ENCODE results near the gene BBS10.
"Not testable (repeated sequence)": the region's sequence is repeated elsewhere in the genome, so short reads cannot be mapped to it uniquely, and the experiment has no call there.

BBS10 gene

DNA sequence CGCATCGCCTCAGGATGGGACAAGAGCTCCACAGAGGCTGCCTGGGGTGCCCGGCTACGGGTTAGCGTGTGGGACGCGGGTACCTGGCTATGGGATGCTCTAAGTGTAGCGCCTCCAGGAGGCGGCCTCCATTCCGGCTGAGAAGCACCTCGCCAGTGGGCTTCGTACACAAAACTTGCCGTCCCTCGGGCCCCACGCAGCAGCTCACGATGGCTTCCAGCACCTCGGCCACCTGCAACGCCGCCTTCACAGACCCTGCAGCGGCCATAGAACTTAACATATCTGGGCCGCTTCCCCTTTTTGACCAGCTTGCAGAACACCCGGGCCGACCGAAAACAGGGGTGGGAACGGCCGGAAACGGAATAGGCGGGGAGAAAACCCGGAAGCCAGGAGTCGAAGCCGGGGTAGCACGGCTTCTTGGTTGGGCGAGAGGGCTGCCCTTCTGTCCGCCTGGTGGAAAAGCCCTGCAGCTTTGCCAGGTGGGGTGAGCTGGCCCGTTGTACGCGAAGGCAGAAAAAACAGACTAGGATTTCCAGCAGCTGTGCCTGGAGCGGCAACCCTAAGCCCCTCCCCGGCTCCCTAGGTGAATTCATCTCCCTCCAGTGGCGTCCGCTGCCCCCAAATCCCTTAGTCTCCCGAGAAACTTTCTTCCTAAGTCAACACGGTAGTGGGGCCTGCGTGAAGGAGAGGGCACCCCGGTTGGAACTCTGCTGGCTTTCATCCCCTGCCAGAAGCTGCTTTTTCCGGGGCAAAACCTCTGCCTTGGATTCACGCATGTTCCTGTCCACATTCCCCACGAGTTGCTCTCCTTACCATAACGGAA lies at the start of gene BBS10:
Gene BBS10 (minus strand): TSS at position 337 of the 823 bp plus-strand sequence. CDS start 57 bp downstream, at position 280.
- DNase-seq = peak; percentile 67

DNA sequence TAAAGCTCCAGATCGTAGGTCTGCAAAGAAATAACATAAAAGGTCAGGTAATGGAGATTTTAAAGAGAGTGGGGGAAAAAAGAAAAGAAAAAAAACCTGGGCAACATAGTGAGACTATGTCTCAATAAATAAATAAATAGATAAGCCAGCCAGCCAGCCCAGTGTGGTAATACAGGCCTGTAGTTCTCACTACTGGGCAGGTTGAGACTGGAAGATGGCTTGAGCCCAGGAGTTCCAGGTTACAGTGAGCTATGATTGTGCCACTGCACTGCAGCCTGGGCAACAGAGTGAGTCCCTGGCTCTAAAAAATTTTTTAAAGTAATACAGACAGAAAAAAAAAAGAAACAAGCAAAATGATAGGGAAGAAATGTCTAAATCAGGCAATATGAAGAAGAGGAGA lies 43.2 kb upstream of the BBS10 start:
- DNase-seq = no peak

- DNase-seq = no peak
These were observed 39.4 kb upstream of the BBS10 start for GRCh38 chr12:76387614-76388013.

DNA sequence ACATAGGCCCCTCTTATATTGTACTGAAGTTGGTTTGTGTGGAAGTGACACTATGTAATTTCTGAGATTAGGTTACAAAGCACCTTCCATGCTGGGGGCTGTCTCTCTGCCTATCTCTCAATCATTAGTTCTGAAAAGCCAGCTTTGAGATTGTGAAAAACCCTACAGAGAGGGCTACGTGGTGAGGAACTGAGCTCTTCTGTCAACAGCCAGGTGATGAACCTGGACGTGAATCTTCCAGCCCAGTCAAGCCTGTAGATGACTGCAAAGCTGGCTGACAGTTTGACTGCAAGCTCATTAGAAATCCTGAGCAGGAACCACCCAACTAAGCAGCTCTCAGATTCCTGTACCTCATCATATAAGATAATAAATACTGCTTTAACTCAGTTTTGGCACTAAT lies 36.3 kb upstream of the BBS10 start:
- DNase-seq = no peak

DNA sequence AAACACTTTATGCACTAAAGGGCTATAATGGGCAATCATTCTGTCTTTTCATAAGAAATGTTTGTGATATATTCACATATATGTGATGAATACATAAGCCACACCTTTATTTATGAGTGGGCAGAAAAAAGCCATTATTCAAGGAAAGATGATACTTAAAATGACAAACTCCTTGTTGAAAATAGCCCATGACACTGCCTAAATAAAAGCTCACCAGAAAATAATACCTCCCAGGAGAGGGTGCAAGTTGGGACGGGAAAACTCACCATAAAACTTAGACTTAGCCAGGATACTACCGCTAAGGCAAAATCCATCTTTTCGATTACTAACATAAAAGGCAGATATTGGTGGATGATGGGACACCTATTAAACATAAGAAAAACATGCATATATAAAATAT lies 35.8 kb upstream of the BBS10 start:
- DNase-seq = no peak

- DNase-seq = no peak
These were observed 31.0 kb upstream of the BBS10 start for GRCh38 chr12:76379261-76379660.

GRCh38 chr12:76376876-76377275 lies 28.7 kb upstream of the BBS10 start:
- DNase-seq = not testable (repeated sequence)

GRCh38 chr12:76375939-76376338 lies 27.7 kb upstream of the BBS10 start:
- DNase-seq = no peak

- no peak for DNase-seq
These were observed 27.3 kb upstream of the BBS10 start for GRCh38 chr12:76375470-76375869.

- no peak for DNase-seq
These were observed 26.3 kb upstream of the BBS10 start for GRCh38 chr12:76374386-76375020.

GRCh38 chr12:76368230-76368629 lies 20.0 kb upstream of the BBS10 start:
- DNase-seq = no peak

DNA sequence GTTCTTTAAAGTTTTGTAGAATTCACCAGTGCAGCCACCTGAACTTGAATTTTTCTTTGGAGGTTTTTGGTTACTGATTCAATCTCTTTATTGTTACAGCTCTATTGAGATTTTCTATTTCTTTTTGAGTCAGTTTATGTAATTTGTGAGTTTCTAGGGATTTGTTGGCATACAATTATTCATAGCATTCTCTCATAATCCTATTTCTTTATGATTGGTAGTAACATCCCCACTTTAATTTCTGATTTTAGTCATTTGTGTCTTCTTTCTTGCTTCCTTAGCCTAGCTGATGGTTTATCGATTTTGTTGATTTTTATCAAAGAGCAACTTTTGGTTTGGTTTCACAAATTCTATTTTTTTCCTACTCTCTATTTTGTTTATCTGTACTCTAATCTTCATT lies 17.9 kb upstream of the BBS10 start:
- DNase-seq = no peak

DNA sequence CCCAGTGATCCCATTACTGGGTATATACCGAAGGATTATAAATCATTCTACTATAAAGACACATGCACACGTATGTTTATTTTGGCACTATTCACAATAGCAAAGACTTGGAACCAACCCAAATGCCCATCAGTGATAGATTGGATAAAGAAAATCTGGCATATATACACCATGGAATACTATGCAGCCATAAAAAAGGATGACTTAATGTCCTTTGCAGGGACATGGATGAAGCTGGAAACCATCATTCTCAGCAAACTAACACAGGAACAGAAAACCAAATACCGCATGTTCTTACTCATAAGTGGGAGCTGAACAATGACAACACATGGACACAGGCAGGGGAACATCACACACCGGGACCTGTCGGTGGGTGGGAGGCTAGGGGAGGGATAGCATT lies 15.9 kb upstream of the BBS10 start:
- DNase-seq = not testable (repeated sequence)

- DNase-seq = no peak
These were observed 12.1 kb upstream of the BBS10 start for GRCh38 chr12:76360316-76360715.

DNA sequence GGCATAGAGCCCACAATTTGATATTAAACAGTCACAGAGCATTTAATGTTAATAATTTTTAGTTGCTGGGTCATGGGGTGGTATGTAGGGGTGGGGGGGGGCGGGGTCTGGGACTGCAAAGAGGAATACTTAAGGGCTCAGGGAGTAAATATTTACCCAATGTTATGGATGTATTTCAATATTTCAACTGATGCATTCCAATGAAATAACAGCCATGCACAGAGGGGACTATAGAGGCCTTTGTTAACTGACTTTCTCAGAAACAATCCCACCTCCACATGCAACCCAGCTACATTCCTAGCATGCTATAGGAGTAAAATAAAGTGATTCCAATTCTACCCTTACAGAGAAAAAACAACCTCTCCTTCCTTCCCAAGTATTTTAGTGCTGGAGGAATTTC lies 7.9 kb upstream of the BBS10 start:
- DNase-seq = no peak

GRCh38 chr12:76346798-76347420 lies 1.3 kb downstream of the BBS10 start:
- DNase-seq = no peak

DNA sequence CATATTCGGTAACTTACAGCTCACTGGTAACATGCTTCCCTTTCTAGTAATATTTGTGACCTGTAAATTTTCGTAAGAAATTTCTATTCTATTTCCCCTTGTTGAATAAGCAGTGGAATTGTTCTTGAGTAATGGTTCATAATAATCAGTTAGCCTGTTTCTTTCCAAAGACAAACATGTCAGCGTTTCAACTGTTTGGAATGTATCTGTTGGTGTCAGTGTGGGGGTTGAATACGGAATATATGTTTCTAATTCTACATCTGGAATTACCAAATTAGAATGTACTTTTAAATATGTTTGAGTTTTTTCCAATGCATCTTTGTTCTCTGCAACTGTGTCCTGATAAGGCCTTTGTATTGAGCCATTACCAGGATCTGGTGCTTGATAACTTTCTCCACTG lies 2.0 kb downstream of the BBS10 start:
- DNase-seq = no peak

DNA sequence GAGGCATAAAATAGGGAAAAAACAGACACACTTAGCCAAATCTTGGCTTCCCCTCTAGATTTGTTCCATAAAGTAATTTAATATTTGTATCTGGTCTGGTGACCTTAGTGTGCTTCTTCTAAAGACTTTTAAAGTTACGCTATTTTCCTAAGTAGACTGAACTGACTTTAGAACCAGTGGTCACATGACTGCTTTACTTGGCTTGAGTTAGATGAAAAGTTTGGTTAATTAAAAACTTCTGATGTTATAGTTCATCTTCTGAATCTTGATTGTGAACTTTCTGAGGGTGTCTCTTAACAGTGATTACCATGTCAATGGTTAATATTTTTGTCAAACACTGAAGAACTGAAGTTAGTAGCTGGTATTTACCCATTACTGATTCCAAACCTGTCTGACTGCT lies 2.6 kb downstream of the BBS10 start:
- DNase-seq = no peak

DNA sequence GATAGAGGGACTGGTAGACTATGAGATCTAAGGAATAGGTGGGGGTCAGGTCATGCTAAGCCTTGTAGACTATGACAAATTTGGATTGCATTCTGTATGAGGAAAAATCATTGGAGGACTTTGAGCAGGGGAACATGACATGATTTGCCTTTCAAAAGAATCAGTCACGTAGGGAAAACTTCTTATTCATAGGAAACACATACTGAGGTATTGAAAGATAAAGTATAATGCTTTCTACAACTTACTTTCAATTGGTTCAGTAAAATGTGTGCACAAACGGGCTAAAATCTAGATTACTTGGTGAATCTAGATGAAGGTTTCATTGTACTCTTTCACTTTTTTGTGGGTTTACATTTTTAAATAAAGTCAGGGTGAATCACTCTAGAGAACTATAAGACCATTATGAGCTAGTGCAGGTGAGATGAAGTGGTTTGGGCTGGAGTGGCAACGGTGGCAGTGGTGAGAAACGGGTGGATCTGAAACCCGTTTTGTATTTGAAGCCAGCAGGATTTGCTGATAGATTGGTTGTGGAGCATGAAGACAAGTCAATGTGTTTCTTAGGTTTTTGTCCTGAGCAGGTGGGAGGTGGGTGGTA lies 6.7 kb downstream of the BBS10 start:
- DNase-seq = no peak

- no peak for DNase-seq
These were observed 7.4 kb downstream of the BBS10 start for GRCh38 chr12:76340680-76341435.

GRCh38 chr12:76337583-76337982 lies 10.6 kb downstream of the BBS10 start:
- no peak for DNase-seq

GRCh38 chr12:76332606-76333005 lies 15.6 kb downstream of the BBS10 start:
- DNase-seq = no peak

- no peak for DNase-seq
These were observed 18.6 kb downstream of the BBS10 start for GRCh38 chr12:76329606-76330005.

Data from KG1 (cell line).